GM23248 (cell line): Measurements from ENCODE around the gene SOX18. TPM values are rescaled to one million over a fixed set of nuclear protein-coding genes. Genes with fewer than 3 reads are reported as not detected.

Source experiments
- DNase-seq: peaks from one replicate; pipeline ENCODE4 v3.0.0-alpha.2; 2015
- H2AFZ ChIP-seq: fragments of 200-600 bp; sonication (generic); 2 replicates; pipeline ENCODE4 v1.6.1; 2016; ENCODE audit warnings: antibody characterized with exemption
- H3F3A ChIP-seq: fragments of 200-600 bp; sonication (generic); 2 replicates; pipeline ENCODE4 v1.6.1; 2016; ENCODE audit warnings: mild to moderate bottlenecking, antibody characterized with exemption, mixed run types; ENCODE audit not compliant: insufficient read depth
- H3K27ac ChIP-seq: fragments of 200-600 bp; sonication (generic); 2 replicates; pipeline ENCODE4 v1.5.1; 2016; ENCODE audit warnings: mild to moderate bottlenecking
- H3K27me3 ChIP-seq: fragments of 200-600 bp; sonication (generic); replicated peaks from 2 replicates; pipeline ENCODE4 v1.6.1; 2016; ENCODE audit warnings: mild to moderate bottlenecking; ENCODE audit not compliant: insufficient read depth
- H3K36me3 ChIP-seq: fragments of 200-600 bp; sonication (generic); 2 replicates; pipeline ENCODE4 v1.6.1; 2016; ENCODE audit warnings: low read depth, mild to moderate bottlenecking
- H3K4me1 ChIP-seq: fragments of 200-600 bp; sonication (generic); 2 replicates; pipeline ENCODE4 v1.6.1; 2016; ENCODE audit warnings: mild to moderate bottlenecking; ENCODE audit not compliant: insufficient read depth
- H3K4me2 ChIP-seq: fragments of 200-600 bp; sonication (generic); one replicate; pipeline ENCODE4 v1.6.1; 2016; ENCODE audit warnings: mild to moderate bottlenecking; ENCODE audit not compliant: unreplicated experiment
- H3K4me3 ChIP-seq: fragments of 200-600 bp; sonication (generic); 2 replicates; pipeline ENCODE4 v1.5.1; 2016; ENCODE audit warnings: mild to moderate bottlenecking
- H3K79me2 ChIP-seq: fragments of 200-600 bp; sonication (generic); 2 replicates; pipeline ENCODE4 v1.6.1; 2016; ENCODE audit warnings: mild to moderate bottlenecking; ENCODE audit not compliant: insufficient read depth
- H3K9ac ChIP-seq: fragments of 200-600 bp; sonication (generic); 2 replicates; pipeline ENCODE4 v1.6.1; 2016; ENCODE audit warnings: mild to moderate bottlenecking
- H3K9me2 ChIP-seq: fragments of 200-600 bp; sonication (generic); 2 replicates; pipeline ENCODE4 v1.6.1; 2016; ENCODE audit warnings: mixed run types, mild to moderate bottlenecking, moderate library complexity; ENCODE audit not compliant: insufficient read depth
- H3K9me3 ChIP-seq: fragments of 200-600 bp; sonication (generic); one replicate; pipeline ENCODE4 v1.6.1; 2017; ENCODE audit warnings: low read depth
- H4K20me1 ChIP-seq: fragments of 200-600 bp; sonication (generic); 2 replicates; pipeline ENCODE4 v1.6.0; 2016; ENCODE audit not compliant: insufficient read depth
- EZH2 ChIP-seq: fragments of 200-600 bp; sonication (generic); IDR thresholded peaks from 2 replicates; pipeline ENCODE4 v1.6.1; 2018; ENCODE audit warnings: antibody characterized with exemption, mild to moderate bottlenecking; ENCODE audit not compliant: insufficient read depth, poor library complexity, severe bottlenecking
- EZH2phosphoT487 ChIP-seq: fragments of 200-600 bp; sonication (generic); IDR thresholded peaks from 2 replicates; pipeline ENCODE4 v1.6.1; 2018; ENCODE audit warnings: antibody characterized with exemption, moderate library complexity, mild to moderate bottlenecking, low read depth; ENCODE audit not compliant: insufficient read depth
- WGBS, 2 experiments: methylation state at CpG; one replicate each; pipeline ENCODE4 v1.1.6; 2015 to 2017; ENCODE audit warnings: low lambda C conversion rate in 2 of 2, low coverage in 1 of 2; ENCODE audit errors: missing lambda C conversion rate in 2 of 2; 5-methylcytosine and 5-hydroxymethylcytosine counted together
- in situ Hi-C: fragments of 300-500 bp; cut with MboI; formaldehyde crosslinking; loops from 2 replicates; pipeline ENCODE4 v1.15.0; 2020
- polyA plus RNA-seq: library from polyadenylated mRNA; unstranded; fragments of >200 nt; fragmentation: Nextera tagmentation; extraction: Ambion mirVana; gene quantifications from 2 replicates; pipeline ENCODE4 v1.2.1, GENCODE V29; 2016
- total RNA-seq: library from RNA; depleted of rRNA; stranded (reverse); fragments of >200 nt; shearing (Covaris generic); gene quantifications from 2 replicates; pipeline ENCODE4 v1.2.3, GENCODE V29; 2014

The SOX18 gene
- total and polyA plus RNA-seq, 2 experiments from 2014 or later = not detected

GRCh38 chr20:64074184-64074789 is 24.8 kb upstream of the SOX18 start:
- H3K27me3 ChIP-seq = no peaks in the 10 kb centered on the region
- H4K20me1 ChIP-seq = no peaks in the 10 kb centered on the region
- 90 to 95% methylated on average over 22 to 28 of the region's 28 CpGs for WGBS, 2 experiments
- H3K9me2 ChIP-seq = no peaks in the 10 kb centered on the region
- H2AFZ ChIP-seq = no peak overlapping the region
- no peak overlapping the region for H3K4me3 ChIP-seq
- no peak for DNase-seq
- no peaks in the 10 kb centered on the region for H3K36me3 ChIP-seq
- in situ Hi-C loops = no loop called here
- H3K4me2 ChIP-seq = no peak overlapping the region
- no peak overlapping the region for H3K9ac ChIP-seq
- no peaks in the 10 kb centered on the region for H3K9me3 ChIP-seq
- H3K4me1 ChIP-seq = peaks cover 10% of the 10 kb centered on the region
- H3K27ac ChIP-seq = no peak overlapping the region
- H3F3A ChIP-seq = no peaks in the 10 kb centered on the region
- H3K79me2 ChIP-seq = no peaks in the 10 kb centered on the region
- no peak for TF ChIP-seq EZH2phosphoT487
- no peak for TF ChIP-seq EZH2

GRCh38 chr20:64073476-64074183 is 24.2 kb upstream of the SOX18 start:
- no peaks in the 10 kb centered on the region for H3K9me3 ChIP-seq
- TF ChIP-seq EZH2 = no peak
- no peak for TF ChIP-seq EZH2phosphoT487
- no peaks in the 10 kb centered on the region for H3K9me2 ChIP-seq
- no peaks in the 10 kb centered on the region for H3F3A ChIP-seq
- no peak overlapping the region for H3K4me3 ChIP-seq
- in situ Hi-C loops = no loop called here
- peaks cover 6% of the 10 kb centered on the region for H3K4me1 ChIP-seq
- no peak overlapping the region for H2AFZ ChIP-seq
- no peak overlapping the region for H3K27ac ChIP-seq
- no peak overlapping the region for H3K4me2 ChIP-seq
- H3K79me2 ChIP-seq = no peaks in the 10 kb centered on the region
- WGBS, 2 experiments = 88 to 92% methylated on average over 23 to 37 of the region's 37 CpGs
- H3K9ac ChIP-seq = no peak overlapping the region
- H3K27me3 ChIP-seq = no peaks in the 10 kb centered on the region
- no peak for DNase-seq
- H3K36me3 ChIP-seq = no peaks in the 10 kb centered on the region
- H4K20me1 ChIP-seq = no peaks in the 10 kb centered on the region

GRCh38 chr20:64072498-64073063 is 23.1 kb upstream of the SOX18 start:
- no peaks in the 10 kb centered on the region for H3K9me2 ChIP-seq
- no peak overlapping the region for H3K27ac ChIP-seq
- no peaks in the 10 kb centered on the region for H3K79me2 ChIP-seq
- H3K36me3 ChIP-seq = no peaks in the 10 kb centered on the region
- no peaks in the 10 kb centered on the region for H3K9me3 ChIP-seq
- H4K20me1 ChIP-seq = no peaks in the 10 kb centered on the region
- in situ Hi-C loops = no loop called here
- TF ChIP-seq EZH2phosphoT487 = no peak
- no peak for TF ChIP-seq EZH2
- H2AFZ ChIP-seq = no peak overlapping the region
- H3K4me1 ChIP-seq = no peaks in the 10 kb centered on the region
- no peak overlapping the region for H3K4me2 ChIP-seq
- DNase-seq = no peak
- no peak overlapping the region for H3K4me3 ChIP-seq
- no peaks in the 10 kb centered on the region for H3F3A ChIP-seq
- no peaks in the 10 kb centered on the region for H3K27me3 ChIP-seq
- WGBS, 2 experiments = 81 to 84% methylated on average over 14 of the region's 14 CpGs
- H3K9ac ChIP-seq = no peak overlapping the region

- no peaks in the 10 kb centered on the region for H4K20me1 ChIP-seq
- in situ Hi-C loops = no loop called here
- no peak overlapping the region for H3K27ac ChIP-seq
- no peak overlapping the region for H3K4me2 ChIP-seq
- H3K9ac ChIP-seq = no peak overlapping the region
- no peaks in the 10 kb centered on the region for H3K79me2 ChIP-seq
- no peak for TF ChIP-seq EZH2
- TF ChIP-seq EZH2phosphoT487 = no peak
- H3K9me3 ChIP-seq = no peaks in the 10 kb centered on the region
- no peaks in the 10 kb centered on the region for H3F3A ChIP-seq
- no peak overlapping the region for H3K4me3 ChIP-seq
- no peaks in the 10 kb centered on the region for H3K9me2 ChIP-seq
- no peaks in the 10 kb centered on the region for H3K36me3 ChIP-seq
- H3K4me1 ChIP-seq = no peaks in the 10 kb centered on the region
- DNase-seq = no peak
- no peaks in the 10 kb centered on the region for H3K27me3 ChIP-seq
- WGBS, 2 experiments = 87 to 91% methylated on average over 22 to 30 of the region's 30 CpGs
- no peak overlapping the region for H2AFZ ChIP-seq
Measured at GRCh38 chr20:64071341-64072332, 22.2 kb upstream of the SOX18 start.
